Activated CD8-positive, alpha-beta T cell treated with anti-CD3 and anti-CD28 coated beads for 36 hours (primary cell): ENCODE measurements around the gene INPP5K. TPM values are rescaled to one million over a fixed set of nuclear protein-coding genes. Genes with fewer than 3 reads are reported as not detected.
"Not testable (repeated sequence)": the region's sequence is repeated elsewhere in the genome, so short reads cannot be mapped to it uniquely, and the experiment has no call there.

Experiments used
- ATAC-seq: fragments of 200-7000 bp; cut with Tn5 transposase; one replicate; pipeline ENCODE4 v1.10.0; 2021; ENCODE audit warnings: mild to moderate bottlenecking, moderate library complexity
- CTCF ChIA-PET: fragments of 350-600 bp; sonication (Branson Sonifier 250); formaldehyde crosslinking; loops from one replicate; lab custom pipeline; 2021; ENCODE audit warnings: antibody characterized with exemption; lab: Charles Lee
- POLR2A ChIA-PET: fragments of 350-600 bp; sonication (Branson Sonifier 250); formaldehyde crosslinking; loops from one replicate; lab custom pipeline; 2021; ENCODE audit warnings: antibody characterized with exemption; lab: Charles Lee
- DNase-seq: peaks from one replicate; pipeline ENCODE4 v3.0.0-alpha.2; 2020
- H3K27ac Mint-ChIP-seq: one replicate; pipeline ENCODE4 v1.8.0; 2021; ENCODE audit warnings: mild to moderate bottlenecking, mixed read lengths
- H3K27me3 Mint-ChIP-seq: one replicate; pipeline ENCODE4 v1.8.0; 2021; ENCODE audit warnings: mixed read lengths
- H3K36me3 Mint-ChIP-seq: one replicate; pipeline ENCODE4 v1.8.0; 2021; ENCODE audit warnings: low read depth, mixed read lengths
- H3K4me1 Mint-ChIP-seq: one replicate; pipeline ENCODE4 v1.8.0; 2021; ENCODE audit warnings: low read depth, mixed read lengths
- H3K4me3 Mint-ChIP-seq: one replicate; pipeline ENCODE4 v1.8.0; 2021; ENCODE audit warnings: mild to moderate bottlenecking, moderate library complexity, mixed read lengths
- H3K9me3 Mint-ChIP-seq: one replicate; pipeline ENCODE4 v1.8.0; 2021; ENCODE audit warnings: mixed read lengths
- intact Hi-C: fragments of 100-400 bp; cut with micrococcal nuclease; formaldehyde crosslinking; loops from one replicate; pipeline ENCODE4 v1.10.0; 2022
- total RNA-seq, 2 experiments: library from RNA; stranded (reverse); gene quantifications; one replicate each; pipeline ENCODE4 v1.2.3, GENCODE V29; 2021
- TF ChIP-seq, protein P1 (sequence below): fragments of 200-600 bp; IDR thresholded peaks from one replicate; pipeline ENCODE4 v1.8.0; 2022; ENCODE audit warnings: antibody characterized with exemption, mild to moderate bottlenecking

INPP5K gene
- total RNA-seq = 10 to 100 TPM; 16.5 to 16.7 TPM

DNA sequence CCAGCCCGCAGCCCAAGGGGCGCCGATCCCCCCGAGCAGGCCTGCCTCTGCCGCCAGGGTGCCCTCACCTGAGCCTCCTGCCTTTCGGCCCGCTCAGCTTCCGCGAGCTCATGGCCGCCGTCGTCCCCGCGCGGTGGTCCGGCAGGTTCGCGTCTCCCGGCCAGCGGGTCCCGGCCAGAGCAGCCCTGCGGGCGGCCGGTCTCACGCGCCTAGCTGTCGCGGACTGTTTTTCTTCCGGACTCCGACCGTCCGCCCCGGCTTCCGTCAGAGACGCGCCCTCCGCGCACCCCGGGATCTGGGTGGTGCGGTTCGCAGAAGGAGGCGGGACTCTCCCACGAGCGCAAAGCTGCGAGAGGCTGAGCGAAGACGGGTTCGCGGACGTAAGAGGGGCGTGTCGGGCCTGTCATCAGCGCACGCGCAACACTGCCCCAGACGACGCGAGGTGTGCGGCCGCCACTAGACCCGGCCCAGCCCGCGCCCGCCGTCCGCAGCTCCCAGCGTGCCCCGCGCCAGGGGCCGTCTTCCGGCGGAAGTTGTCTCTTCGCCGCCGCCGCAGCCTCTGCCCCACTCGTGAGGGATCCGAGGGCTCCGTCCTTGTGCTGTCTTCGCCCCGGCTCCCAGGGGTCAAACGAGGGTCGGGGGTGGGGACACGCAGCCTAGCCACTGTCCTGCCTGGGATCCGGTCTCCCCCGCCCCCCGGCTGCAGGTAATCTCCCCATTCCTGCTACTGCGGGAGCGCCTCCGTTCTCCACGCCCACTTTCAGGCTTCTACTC is at the start of gene INPP5K:
Gene INPP5K, minus strand, starts transcription at position 225 of the 774 bp plus-strand sequence. Its CDS starts 113 bp downstream, at position 112.
- Mint-ChIP-seq H3K4me1 (peaks cover 24% of the 10 kb centered on the region), H3K9me3 (no peaks in the 10 kb centered on the region), H3K27ac (peak within 1 kb of the TSS; percentile 82), H3K4me3 (peak within 1 kb of the TSS; percentile 85), H3K27me3 (no peaks in the 10 kb centered on the region), H3K36me3 (peaks cover 6% of the 10 kb centered on the region)
- ATAC-seq = peak; percentile 99
- peak; percentile 98 for DNase-seq
- intact Hi-C loops = loop anchor here (5.0 to 10.0 kb wide), 3 partner anchors 54 to 242 kb away; partner anchors contain the start of genes BHLHA9 and TRARG1
- TF ChIP-seq, protein P1, sequence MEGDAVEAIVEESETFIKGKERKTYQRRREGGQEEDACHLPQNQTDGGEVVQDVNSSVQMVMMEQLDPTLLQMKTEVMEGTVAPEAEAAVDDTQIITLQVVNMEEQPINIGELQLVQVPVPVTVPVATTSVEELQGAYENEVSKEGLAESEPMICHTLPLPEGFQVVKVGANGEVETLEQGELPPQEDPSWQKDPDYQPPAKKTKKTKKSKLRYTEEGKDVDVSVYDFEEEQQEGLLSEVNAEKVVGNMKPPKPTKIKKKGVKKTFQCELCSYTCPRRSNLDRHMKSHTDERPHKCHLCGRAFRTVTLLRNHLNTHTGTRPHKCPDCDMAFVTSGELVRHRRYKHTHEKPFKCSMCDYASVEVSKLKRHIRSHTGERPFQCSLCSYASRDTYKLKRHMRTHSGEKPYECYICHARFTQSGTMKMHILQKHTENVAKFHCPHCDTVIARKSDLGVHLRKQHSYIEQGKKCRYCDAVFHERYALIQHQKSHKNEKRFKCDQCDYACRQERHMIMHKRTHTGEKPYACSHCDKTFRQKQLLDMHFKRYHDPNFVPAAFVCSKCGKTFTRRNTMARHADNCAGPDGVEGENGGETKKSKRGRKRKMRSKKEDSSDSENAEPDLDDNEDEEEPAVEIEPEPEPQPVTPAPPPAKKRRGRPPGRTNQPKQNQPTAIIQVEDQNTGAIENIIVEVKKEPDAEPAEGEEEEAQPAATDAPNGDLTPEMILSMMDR = no peak
- CTCF ChIA-PET = interaction anchor here (0.6 to 3.3 kb wide), 25 partner anchors 10 to 258 kb away, joined by 3 to 49 read pairs (median 4); partner anchors contain the start of genes MYO1C, PITPNA and RILP
- POLR2A ChIA-PET = interaction anchor here (0.7 to 2.3 kb wide), 14 partner anchors 17 to 315 kb away, joined by 3 to 9 read pairs (median 4); partner anchors contain the start of gene YWHAE

DNA sequence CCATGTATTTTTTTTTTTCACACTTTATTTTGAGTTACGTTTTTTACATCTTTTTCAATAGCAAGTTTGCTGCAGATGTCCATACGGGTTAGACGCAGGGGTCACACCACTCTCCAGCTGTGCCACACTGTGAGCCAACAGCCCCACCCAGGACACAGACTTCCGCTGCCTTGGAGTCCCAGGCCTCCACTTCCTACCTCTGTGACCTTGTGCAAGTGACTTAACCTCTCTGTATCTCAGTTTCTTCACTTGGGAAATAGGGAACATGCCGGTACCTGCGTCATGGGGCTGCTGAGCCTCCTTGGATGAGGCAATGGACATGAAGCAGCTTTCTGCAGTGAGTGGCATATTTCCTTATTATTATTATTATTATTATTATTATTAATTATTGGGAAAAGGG is 49.5 kb upstream of the INPP5K start:
- POLR2A ChIA-PET = interaction anchor here (1.0 kb wide), 1 partner anchor 28 kb away, joined by 3 read pairs; no protein-coding TSS in a partner anchor

DNA sequence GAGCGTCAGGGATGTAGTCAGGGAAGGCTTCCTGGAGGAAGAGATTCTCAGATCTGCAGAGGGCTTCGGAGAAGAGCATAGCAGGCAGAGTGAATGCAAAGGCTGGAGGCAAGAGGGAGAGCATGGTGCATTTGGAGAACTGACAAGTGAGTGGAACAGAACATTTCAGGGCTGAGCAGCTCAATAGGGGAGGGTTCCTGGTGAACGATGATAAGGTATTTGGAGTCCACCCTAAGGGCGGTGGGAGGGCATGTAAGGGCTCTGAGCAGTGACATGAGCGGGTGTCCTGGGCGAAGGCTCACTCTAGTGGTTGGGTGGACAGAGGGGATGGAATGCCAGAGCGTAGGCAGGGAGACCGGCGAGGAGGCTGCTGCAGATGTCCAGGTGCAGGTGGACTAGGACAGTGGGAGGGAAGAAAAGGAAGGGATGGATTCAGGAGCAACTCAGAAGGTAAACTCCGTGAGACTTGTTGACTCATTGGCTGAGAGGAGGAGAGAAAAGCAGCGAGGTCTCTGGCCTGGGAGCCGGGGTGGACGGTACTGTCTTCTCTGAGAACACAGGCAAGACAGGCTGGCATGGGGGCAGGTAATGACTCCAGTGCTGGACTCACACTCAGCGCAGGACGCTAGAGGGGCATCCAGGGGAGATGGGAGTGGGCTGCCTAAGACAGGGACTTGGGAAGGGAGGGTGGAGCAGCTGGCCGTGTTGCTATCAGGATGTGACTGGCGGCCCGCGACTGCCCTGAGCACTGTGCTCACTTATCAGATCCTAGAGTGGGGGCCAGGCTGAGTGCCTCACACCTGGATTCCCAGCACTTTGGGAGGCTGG is 47.6 kb upstream of the INPP5K start:
- Mint-ChIP-seq H3K4me3 (peak overlapping the region; percentile 57), H3K27me3 (no peaks in the 10 kb centered on the region)
- intact Hi-C loops = no loop called here

More for the DNA sequence above, 49.5 kb upstream of the INPP5K start:
- TF ChIP-seq, protein P1 = no peak
- Mint-ChIP-seq H3K27ac (no peak overlapping the region), H3K4me3 (no peak overlapping the region), H3K4me1 (peaks cover 26% of the 10 kb centered on the region), H3K9me3 (no peaks in the 10 kb centered on the region), H3K27me3 (no peaks in the 10 kb centered on the region), H3K36me3 (no peaks in the 10 kb centered on the region)
- DNase-seq (no peak), ATAC-seq (no peak)
- intact Hi-C loops = no loop called here
- CTCF ChIA-PET = interaction anchor here (2.1 kb wide), 1 partner anchor 64 kb away, joined by 13 read pairs; no protein-coding TSS in a partner anchor

DNA sequence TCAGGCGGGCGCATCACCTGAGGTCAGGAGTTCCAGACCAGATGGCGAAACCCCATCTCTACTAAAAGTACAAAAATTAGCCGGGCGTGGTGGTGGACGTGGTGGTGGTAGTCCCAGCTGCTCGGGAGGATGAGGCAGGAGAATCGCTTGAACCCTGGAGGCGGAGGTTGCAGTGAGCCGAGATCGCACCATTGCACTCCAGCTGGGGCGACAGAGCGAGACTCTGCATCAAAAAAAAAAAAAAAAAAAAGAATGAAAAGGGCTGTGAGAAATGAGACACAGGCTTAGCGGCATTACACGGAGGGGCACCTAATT is 47.0 kb upstream of the INPP5K start:
- Mint-ChIP-seq H3K27ac (peak overlapping the region; percentile 19), H3K4me3 (peak overlapping the region; percentile 57), H3K4me1 (peaks cover 34% of the 10 kb centered on the region)
- H3K36me3 Mint-ChIP-seq, DNase-seq, POLR2A ChIA-PET, H3K27me3 Mint-ChIP-seq, H3K9me3 Mint-ChIP-seq, ATAC-seq, intact Hi-C loops: not testable (repeated sequence)
- CTCF ChIA-PET = interaction anchor here (1.3 to 1.5 kb wide), 2 partner anchors 11 to 67 kb away, joined by 4 to 7 read pairs; no protein-coding TSS in a partner anchor

More for the DNA sequence above, 47.6 kb upstream of the INPP5K start:
- ATAC-seq (no peak), DNase-seq (no peak)
- Mint-ChIP-seq H3K36me3 (no peaks in the 10 kb centered on the region), H3K4me1 (peaks cover 34% of the 10 kb centered on the region), H3K9me3 (no peaks in the 10 kb centered on the region), H3K27ac (peak overlapping the region; percentile 19)
- POLR2A ChIA-PET = interaction anchor here (0.6 kb wide), 2 partner anchors 74 to 140 kb away, joined by 3 read pairs; no protein-coding TSS in a partner anchor
- CTCF ChIA-PET = interaction anchor here (1.3 kb wide), 1 partner anchor 66 kb away, joined by 4 read pairs; no protein-coding TSS in a partner anchor
- TF ChIP-seq, protein P1 = no peak

DNA sequence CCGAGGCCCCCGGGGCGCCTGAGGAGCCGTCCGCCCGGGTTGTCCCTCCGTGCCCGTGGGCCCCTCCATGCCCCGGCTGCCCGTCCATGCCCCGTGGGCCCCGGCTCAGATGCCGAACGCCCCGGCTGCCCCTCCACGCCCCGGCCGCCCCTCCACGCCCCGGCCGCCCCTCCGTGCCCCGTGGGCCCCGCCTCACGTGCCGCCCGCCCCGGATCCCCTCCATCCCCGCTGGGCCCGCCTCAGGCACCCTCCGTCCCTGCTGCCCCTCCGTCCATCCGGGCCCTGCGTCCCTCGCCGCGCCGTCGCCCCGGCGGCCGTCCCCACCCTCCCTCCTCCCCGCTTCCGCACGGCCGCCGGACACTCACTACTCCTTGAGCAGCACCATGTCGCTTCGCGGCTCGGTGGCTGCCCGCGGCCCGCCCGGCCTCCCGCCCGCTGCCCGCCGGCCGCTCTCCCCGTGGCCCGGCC is 45.8 kb upstream of the INPP5K start:
- no peak for DNase-seq
- no peaks in the 10 kb centered on the region for H3K36me3 Mint-ChIP-seq

More for the DNA sequence above, 45.8 kb upstream of the INPP5K start:
- no peaks in the 10 kb centered on the region for H3K9me3 Mint-ChIP-seq
- H3K4me3 Mint-ChIP-seq = peak overlapping the region; percentile 83
- H3K4me1 Mint-ChIP-seq = peaks cover 27% of the 10 kb centered on the region
- H3K27ac Mint-ChIP-seq = no peak overlapping the region
- TF ChIP-seq, protein P1 = peak; percentile 27
- ChIA-PET CTCF (interaction anchor here (0.8 to 1.9 kb wide), 8 partner anchors 12 to 106 kb away, joined by 3 to 9 read pairs (median 4); partner anchors contain the start of genes INPP5K and SLC43A2), POLR2A (interaction anchor here (0.6 kb wide), 1 partner anchor 89 kb away, joined by 3 read pairs; no protein-coding TSS in a partner anchor)
- intact Hi-C loops = no loop called here
- no peaks in the 10 kb centered on the region for H3K27me3 Mint-ChIP-seq
- ATAC-seq = peak; percentile 22
